HG02571 (cell line): ENCODE results near the gene SLIT3.

ENCODE experiments used
- ATAC-seq: cut with Tn5 transposase; IDR thresholded peaks from one replicate; pipeline ENCODE4 v1.9.1; 2021; ENCODE audit warnings: mild to moderate bottlenecking, moderate library complexity; ENCODE audit not compliant: unreplicated experiment

The SLIT3 gene

DNA sequence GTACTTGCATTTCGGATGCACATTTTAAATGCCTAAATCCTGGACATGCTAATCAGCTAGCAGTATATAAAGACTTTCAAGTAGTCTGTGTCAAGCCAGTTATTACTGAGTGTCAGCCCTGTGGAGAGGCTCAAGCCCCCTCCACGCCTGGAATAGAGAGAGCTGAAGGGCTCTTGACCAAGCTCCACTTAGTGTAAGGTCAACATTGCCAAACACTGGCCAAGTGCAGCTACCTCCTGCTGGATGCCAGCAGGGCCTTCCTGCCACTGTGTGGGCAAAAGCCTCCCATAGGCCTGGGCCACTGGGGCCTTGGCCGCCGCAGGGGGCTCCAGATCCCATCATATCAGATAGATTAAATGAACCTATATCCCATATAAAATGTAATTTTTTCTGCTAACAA, 482.4 kb downstream of the SLIT3 start:
- ATAC-seq, result no peak

GRCh38 chr5:168817591-168817990, 483.3 kb downstream of the SLIT3 start:
- ATAC-seq, result no peak

GRCh38 chr5:168816661-168817060, 484.3 kb downstream of the SLIT3 start:
- no peak for ATAC-seq

DNA sequence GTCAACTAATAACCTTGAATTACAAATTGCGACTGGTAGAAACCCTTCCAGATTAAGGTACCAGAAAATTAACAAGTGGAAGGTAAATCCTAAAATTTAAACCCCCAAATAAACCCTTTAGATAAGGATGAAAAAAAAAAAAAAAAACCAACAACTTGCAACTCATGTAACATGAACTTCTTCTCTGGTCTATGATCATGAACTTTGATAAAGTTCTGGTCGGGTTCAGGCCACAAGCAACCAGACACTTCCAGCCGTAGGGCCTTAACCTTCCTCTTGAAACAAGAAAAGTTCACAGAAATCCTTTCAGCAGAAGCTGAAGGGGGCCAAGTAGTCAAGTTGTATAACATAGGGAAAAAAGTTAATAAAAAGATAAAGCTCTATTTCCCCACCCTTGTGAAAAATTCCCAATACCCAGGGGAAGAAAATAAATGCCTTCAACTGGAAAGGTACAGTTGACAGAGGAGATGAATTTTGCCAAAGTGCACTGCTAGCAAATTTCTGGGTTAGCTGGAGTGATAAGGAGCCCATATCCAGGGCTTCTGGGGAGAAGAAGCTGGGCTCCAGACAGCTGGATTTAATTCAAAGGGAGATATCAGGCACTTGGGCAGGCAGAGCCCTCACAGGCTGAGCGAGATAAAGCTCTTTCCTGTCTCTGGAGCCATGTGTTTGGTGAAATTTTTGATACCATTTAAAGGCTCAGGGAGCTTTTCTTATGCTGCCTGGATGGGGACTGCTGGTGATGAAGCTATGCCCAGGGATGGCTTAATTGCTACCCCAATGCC, 487.6 kb downstream of the SLIT3 start:
- no peak for ATAC-seq

DNA sequence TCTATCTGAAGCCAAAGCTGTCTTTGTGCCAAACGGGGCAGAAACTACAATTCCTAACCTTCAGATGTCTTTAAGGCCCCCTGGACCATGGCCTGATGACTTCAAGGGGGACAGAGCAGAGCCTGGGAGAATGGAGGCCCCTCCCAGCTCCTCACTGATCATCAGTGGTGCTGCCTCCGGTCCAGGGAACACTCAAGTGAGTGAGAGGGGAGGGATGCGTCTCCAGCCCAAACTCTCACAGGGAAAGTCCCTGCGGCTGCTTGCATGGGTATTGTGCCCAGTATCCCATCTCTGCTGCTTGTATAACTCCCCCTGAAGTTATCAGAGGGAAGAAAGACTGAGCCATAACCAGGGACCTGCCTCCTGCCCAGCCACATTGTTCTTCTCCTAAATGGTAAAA, 490.3 kb downstream of the SLIT3 start:
- ATAC-seq, result no peak

GRCh38 chr5:168809218-168809617, 491.7 kb downstream of the SLIT3 start:
- ATAC-seq, result no peak

GRCh38 chr5:168808051-168808616, 492.8 kb downstream of the SLIT3 start:
- ATAC-seq, result no peak

- no peak for ATAC-seq
Measured at GRCh38 chr5:168807287-168807686, 493.7 kb downstream of the SLIT3 start.

DNA sequence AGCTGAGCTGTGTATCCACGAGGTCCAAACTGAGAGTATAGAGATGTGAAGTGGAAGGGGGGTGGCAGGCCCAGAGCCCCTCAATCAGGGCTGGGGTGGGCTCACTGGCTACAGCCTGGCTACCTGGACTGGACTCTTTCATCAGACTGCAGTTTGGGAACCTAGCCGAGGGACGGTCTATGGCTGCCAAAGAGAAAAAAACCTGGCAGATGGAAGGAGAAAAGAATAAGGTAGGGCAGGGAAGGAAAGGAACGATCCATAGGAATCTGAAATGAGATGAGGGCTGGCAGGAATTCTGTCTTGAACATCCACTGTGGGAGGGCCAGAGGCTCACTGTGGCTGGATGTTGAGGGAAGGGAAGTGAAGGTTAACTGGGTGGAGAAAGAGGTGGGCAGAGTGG, 497.4 kb downstream of the SLIT3 start:
- ATAC-seq, result no peak

GRCh38 chr5:168802337-168802736, 498.6 kb downstream of the SLIT3 start:
- no peak for ATAC-seq

DNA sequence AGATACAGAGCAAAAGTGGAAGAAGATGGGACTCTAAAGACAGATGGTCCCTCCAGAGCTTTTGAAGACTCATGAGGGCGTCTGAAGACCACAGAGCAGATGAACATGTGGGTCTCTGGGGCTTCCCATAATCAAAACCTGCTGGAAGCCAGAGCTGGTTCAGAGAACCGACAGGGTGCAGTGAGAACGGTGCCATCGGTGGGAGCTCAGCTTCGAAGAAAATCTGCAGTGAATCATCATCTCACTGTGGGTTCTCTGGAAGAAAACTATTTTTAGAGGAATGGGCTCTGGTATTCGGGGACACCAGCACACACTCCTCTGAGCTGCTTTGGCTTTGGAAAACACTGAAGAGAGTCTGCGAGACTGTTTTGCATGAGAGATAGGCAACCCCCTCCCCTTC, 499.4 kb downstream of the SLIT3 start:
- no peak for ATAC-seq

DNA sequence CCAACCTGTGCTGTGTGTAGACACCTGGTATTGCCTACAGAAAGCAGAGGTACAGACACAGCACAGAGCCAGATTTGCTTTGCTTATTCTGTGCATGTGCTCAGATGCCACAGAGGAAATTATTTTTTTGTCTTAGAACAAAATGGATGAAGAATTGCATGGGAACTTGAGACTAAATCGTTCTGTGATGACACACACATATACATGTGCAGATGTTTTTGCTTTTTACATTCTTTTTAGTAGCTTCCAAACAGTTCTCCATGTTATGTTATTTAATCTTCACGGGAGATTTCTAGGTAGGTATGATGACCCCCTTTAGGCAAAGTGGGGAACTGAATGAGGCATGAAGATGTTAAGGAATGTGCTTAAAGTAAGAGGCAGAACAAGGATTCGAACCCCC, 500.2 kb downstream of the SLIT3 start:
- ATAC-seq, result no peak

GRCh38 chr5:168798065-168799023, 502.6 kb downstream of the SLIT3 start:
- no peak for ATAC-seq

DNA sequence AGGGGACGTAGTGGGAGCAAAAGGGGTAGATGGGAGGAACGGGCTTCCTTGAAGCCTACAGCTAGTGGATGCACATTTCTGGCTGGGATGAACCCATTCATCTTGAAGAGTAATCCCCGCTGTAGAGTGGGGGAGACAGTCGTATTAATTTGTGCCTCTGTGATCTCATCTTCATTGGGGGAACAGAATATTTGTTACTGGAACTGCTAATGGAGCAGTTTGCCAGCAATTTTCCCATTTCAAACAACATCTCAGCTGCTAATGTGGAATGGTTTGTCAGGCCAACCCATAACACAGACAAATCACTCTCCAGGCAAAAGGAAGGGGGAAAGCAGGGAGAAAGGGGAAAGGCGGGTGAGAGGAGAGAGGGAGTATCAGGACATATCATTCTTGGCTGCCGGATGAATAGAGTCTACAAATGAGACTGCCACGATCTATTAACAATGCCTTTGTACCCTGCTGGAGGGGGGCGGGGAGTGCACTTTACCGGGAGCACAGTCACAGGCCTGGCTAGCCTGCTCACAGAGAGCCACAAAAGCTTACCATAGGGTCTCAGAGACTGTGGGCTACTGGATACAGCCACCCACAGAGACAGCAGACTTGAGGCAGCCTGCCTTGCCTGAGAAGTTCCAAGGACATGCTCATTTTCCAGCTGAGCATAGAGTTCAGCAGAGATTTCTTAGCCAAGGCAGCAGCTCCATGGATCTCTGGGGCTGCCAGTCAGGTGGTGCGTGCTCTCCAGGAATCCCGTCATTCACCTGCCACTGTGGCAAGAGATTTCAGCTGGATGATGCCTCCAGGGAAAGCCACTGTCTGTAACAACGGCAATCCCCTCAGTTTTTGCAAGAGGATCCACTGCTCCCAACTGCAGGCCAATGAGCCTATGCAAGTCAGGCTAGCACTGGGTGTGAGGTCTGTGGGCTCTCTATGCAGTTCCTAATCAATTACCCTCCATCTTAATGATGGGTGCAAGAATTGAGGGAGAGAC, 504.1 kb downstream of the SLIT3 start:
- ATAC-seq, result no peak

DNA sequence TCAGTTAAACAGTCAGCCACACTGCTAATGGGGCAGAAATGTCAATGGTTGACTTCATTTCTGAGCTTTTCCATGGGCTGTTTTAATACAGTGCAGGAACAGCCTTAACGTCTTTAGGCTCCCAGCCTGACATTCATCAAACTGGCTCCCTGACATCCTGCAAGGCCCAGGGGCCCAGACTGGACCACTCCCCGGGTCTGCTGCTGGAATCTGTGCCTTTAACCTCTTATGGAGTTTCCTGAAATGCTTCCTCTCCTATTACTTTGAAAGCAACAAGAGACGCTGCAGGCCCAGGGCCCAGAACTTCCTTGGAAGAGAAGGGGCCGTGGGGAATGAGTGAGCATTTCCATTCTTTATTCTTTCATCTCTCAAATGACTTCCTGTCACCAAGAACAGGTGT, 504.9 kb downstream of the SLIT3 start:
- ATAC-seq, result no peak

- no peak for ATAC-seq
Measured at GRCh38 chr5:168793841-168794837, 506.8 kb downstream of the SLIT3 start.

- no peak for ATAC-seq
Measured at GRCh38 chr5:168792678-168793077, 508.3 kb downstream of the SLIT3 start.

DNA sequence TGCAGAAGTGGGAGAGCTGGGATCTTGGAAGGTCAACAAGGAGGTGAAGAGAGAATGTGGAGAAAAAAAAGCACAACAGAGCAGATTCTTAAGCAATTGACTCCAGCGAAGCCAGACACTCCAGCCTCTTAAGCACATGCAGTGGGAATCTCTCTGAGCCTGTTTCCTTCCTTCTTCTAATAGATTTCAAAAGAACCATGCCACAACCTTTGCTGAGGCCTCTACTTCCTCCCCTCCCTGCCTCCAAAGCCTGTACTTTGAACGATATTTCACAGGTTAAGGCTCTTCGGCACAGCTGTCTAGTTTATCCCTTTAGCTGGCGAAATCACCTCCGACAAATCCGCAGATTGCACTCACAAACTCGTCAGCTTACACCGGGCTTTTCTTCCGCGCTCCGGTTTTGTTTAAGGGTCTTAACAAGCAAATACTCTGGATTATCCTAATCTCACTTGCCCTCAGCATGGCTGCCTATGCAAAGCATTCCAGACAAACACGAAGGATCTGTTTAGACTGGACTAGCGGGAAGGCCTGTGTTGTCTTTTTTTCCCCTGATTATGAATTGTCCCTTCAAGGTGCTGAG, 510.2 kb downstream of the SLIT3 start:
- no peak for ATAC-seq
